ENCODE results near the gene CIAO2A.
A peak's percentile ranks its signal among the peaks of the same experiment; 100 is the strongest.
"Not testable (repeated sequence)": the region's sequence is repeated elsewhere in the genome, so short reads cannot be mapped to it uniquely, and the experiment has no call there.

The CIAO2A gene

GRCh38 chr15:64096668-64097384, 3.2 kb upstream of the CIAO2A start:
- Mint-ChIP-seq H3K4me1 (peaks cover 63% of the 10 kb centered on the region), H3K9me3 (no peaks in the 10 kb centered on the region), H3K36me3 (peaks cover 12% of the 10 kb centered on the region), H3K27me3 (no peaks in the 10 kb centered on the region), H3K4me3 (peak overlapping the region; percentile 92), H3K27ac (peak overlapping the region; percentile 99)
- no peak for ATAC-seq

GRCh38 chr15:64095795-64096667, 2.4 kb upstream of the CIAO2A start, which contains the start of gene SNX1:
Gene SNX1 (plus strand): TSS chr15:64095982. CDS start chr15:64096014, 32 bp downstream.
- Mint-ChIP-seq H3K27me3 (no peaks in the 10 kb centered on the region), H3K36me3 (peaks cover 12% of the 10 kb centered on the region), H3K4me3 (peak within 1 kb of the TSS; percentile 98), H3K9me3 (no peaks in the 10 kb centered on the region), H3K27ac (peak within 1 kb of the TSS; percentile 99), H3K4me1 (peaks cover 61% of the 10 kb centered on the region)
- peak; percentile 88 for ATAC-seq

- no peak for ATAC-seq
- Mint-ChIP-seq H3K4me1 (peaks cover 63% of the 10 kb centered on the region), H3K27me3 (no peaks in the 10 kb centered on the region), H3K27ac (peak overlapping the region; percentile 99), H3K36me3 (peaks cover 17% of the 10 kb centered on the region), H3K4me3 (peak overlapping the region; percentile 98), H3K9me3 (no peaks in the 10 kb centered on the region)
These were observed 1.8 kb upstream of the CIAO2A start for GRCh38 chr15:64095431-64095794.

GRCh38 chr15:64092864-64093626, 593 bp downstream of the CIAO2A start:
- peak overlapping the region; percentile 99 for H3K27ac Mint-ChIP-seq
- peak overlapping the region; percentile 98 for H3K4me3 Mint-ChIP-seq
- no peaks in the 10 kb centered on the region for H3K27me3 Mint-ChIP-seq
- no peaks in the 10 kb centered on the region for H3K9me3 Mint-ChIP-seq
- ATAC-seq = peak; percentile 53
- H3K4me1 Mint-ChIP-seq = peaks cover 66% of the 10 kb centered on the region
- H3K36me3 Mint-ChIP-seq = peaks cover 20% of the 10 kb centered on the region

- H3K4me1 Mint-ChIP-seq = peaks cover 58% of the 10 kb centered on the region
- no peak for ATAC-seq
These were observed 1.4 kb downstream of the CIAO2A start for GRCh38 chr15:64092075-64092820.

GRCh38 chr15:64090527-64090926, 3.1 kb downstream of the CIAO2A start:
- ATAC-seq = no peak
- H3K4me3 Mint-ChIP-seq = peak overlapping the region; percentile 65
- H3K4me1 Mint-ChIP-seq = peaks cover 43% of the 10 kb centered on the region
- H3K27me3 Mint-ChIP-seq = no peaks in the 10 kb centered on the region
- H3K27ac Mint-ChIP-seq = peak overlapping the region; percentile 99
- H3K9me3 Mint-ChIP-seq = no peaks in the 10 kb centered on the region
- H3K36me3 Mint-ChIP-seq = peaks cover 37% of the 10 kb centered on the region

More at GRCh38 chr15:64092075-64092820, 1.4 kb downstream of the CIAO2A start:
- Mint-ChIP-seq H3K27me3 (no peaks in the 10 kb centered on the region), H3K4me3 (peak overlapping the region; percentile 98), H3K27ac (peak overlapping the region; percentile 99), H3K9me3 (no peaks in the 10 kb centered on the region), H3K36me3 (peaks cover 28% of the 10 kb centered on the region)

GRCh38 chr15:64089543-64090280, 3.9 kb downstream of the CIAO2A start:
- Mint-ChIP-seq H3K4me3 (peak overlapping the region; percentile 76), H3K4me1 (peaks cover 37% of the 10 kb centered on the region), H3K27ac (peak overlapping the region; percentile 99), H3K27me3 (no peaks in the 10 kb centered on the region), H3K9me3 (no peaks in the 10 kb centered on the region), H3K36me3 (peaks cover 37% of the 10 kb centered on the region)
- peak; percentile 79 for ATAC-seq

- Mint-ChIP-seq H3K36me3 (peaks cover 14% of the 10 kb centered on the region), H3K4me1 (peaks cover 5% of the 10 kb centered on the region), H3K27ac (no peak overlapping the region), H3K4me3 (no peak overlapping the region), H3K27me3 (no peaks in the 10 kb centered on the region), H3K9me3 (no peaks in the 10 kb centered on the region)
- ATAC-seq = no peak
These were observed 10.9 kb downstream of the CIAO2A start for GRCh38 chr15:64082757-64083156.

- not testable (repeated sequence) for H3K27me3 Mint-ChIP-seq, H3K9me3 Mint-ChIP-seq, H3K27ac Mint-ChIP-seq, ATAC-seq, H3K4me3 Mint-ChIP-seq
- peaks cover 27% of the 10 kb centered on the region for H3K4me1 Mint-ChIP-seq
- peaks cover 35% of the 10 kb centered on the region for H3K36me3 Mint-ChIP-seq
These were observed 20.1 kb downstream of the CIAO2A start for GRCh38 chr15:64073496-64073895.

GRCh38 chr15:64072812-64073211, 20.8 kb downstream of the CIAO2A start:
- no peak for ATAC-seq
- Mint-ChIP-seq H3K4me3 (no peak overlapping the region), H3K27ac (no peak overlapping the region), H3K36me3 (peaks cover 35% of the 10 kb centered on the region), H3K4me1 (peaks cover 28% of the 10 kb centered on the region), H3K9me3 (no peaks in the 10 kb centered on the region), H3K27me3 (no peaks in the 10 kb centered on the region)

GRCh38 chr15:64071931-64072765, 21.5 kb downstream of the CIAO2A start:
- H3K9me3 Mint-ChIP-seq = no peaks in the 10 kb centered on the region
- ATAC-seq = no peak
- no peak overlapping the region for H3K4me3 Mint-ChIP-seq
- no peaks in the 10 kb centered on the region for H3K27me3 Mint-ChIP-seq
- H3K27ac Mint-ChIP-seq = no peak overlapping the region
- peaks cover 29% of the 10 kb centered on the region for H3K36me3 Mint-ChIP-seq
- H3K4me1 Mint-ChIP-seq = peaks cover 30% of the 10 kb centered on the region

GRCh38 chr15:64070965-64071851, 22.4 kb downstream of the CIAO2A start:
- Mint-ChIP-seq H3K9me3 (no peaks in the 10 kb centered on the region), H3K27ac (peak overlapping the region; percentile 27), H3K4me3 (no peak overlapping the region), H3K36me3 (peaks cover 26% of the 10 kb centered on the region), H3K27me3 (no peaks in the 10 kb centered on the region), H3K4me1 (peaks cover 28% of the 10 kb centered on the region)
- no peak for ATAC-seq

All from stimulated activated memory B cell treated with anti-CD40 and anti-IgM and Interleukin-4, amounts not matched to agents 10 μg/mL and 1 μg/mL and 100 μg/mL, for 72 hours (primary cell).